ENCODE results near the gene CBX5.

Gene CBX5

GRCh38 chr12:54259194-54260011 is 20.5 kb downstream of the CBX5 start:
- peak overlapping the region; percentile 100 for H3K27ac Mint-ChIP-seq
- peak; percentile 79 for DNase-seq
- peaks cover 32% of the 10 kb centered on the region for H3K36me3 Mint-ChIP-seq (ENCODE audit: low read depth)
- H3K27me3 Mint-ChIP-seq (ENCODE audit: low read depth, poor library complexity): no peaks in the 10 kb centered on the region
- no peaks in the 10 kb centered on the region for H3K9me3 Mint-ChIP-seq
- no peak for TF ChIP-seq CTCF (IDR thresholded peaks at IDR 0.05)
- peaks cover 80% of the 10 kb centered on the region for H3K4me1 Mint-ChIP-seq
- H3K4me3 Mint-ChIP-seq: peak overlapping the region; percentile 81

GRCh38 chr12:54258201-54258681 is 21.7 kb downstream of the CBX5 start:
- H3K27me3 Mint-ChIP-seq (ENCODE audit: low read depth, poor library complexity): no peaks in the 10 kb centered on the region
- no peak for DNase-seq
- H3K4me1 Mint-ChIP-seq: peaks cover 73% of the 10 kb centered on the region
- peak overlapping the region; percentile 100 for H3K27ac Mint-ChIP-seq
- H3K9me3 Mint-ChIP-seq: no peaks in the 10 kb centered on the region
- TF ChIP-seq CTCF (IDR thresholded peaks at IDR 0.05): no peak
- H3K36me3 Mint-ChIP-seq (ENCODE audit: low read depth): peaks cover 39% of the 10 kb centered on the region
- peak overlapping the region; percentile 81 for H3K4me3 Mint-ChIP-seq

- no peak for DNase-seq
- peak overlapping the region; percentile 81 for H3K4me3 Mint-ChIP-seq
- peaks cover 47% of the 10 kb centered on the region for H3K36me3 Mint-ChIP-seq (ENCODE audit: low read depth)
- peaks cover 64% of the 10 kb centered on the region for H3K4me1 Mint-ChIP-seq
- TF ChIP-seq CTCF (IDR thresholded peaks at IDR 0.05): no peak
- peak overlapping the region; percentile 95 for H3K27ac Mint-ChIP-seq
- no peaks in the 10 kb centered on the region for H3K27me3 Mint-ChIP-seq (ENCODE audit: low read depth, poor library complexity)
- H3K9me3 Mint-ChIP-seq: no peaks in the 10 kb centered on the region
These were observed 22.6 kb downstream of the CBX5 start for GRCh38 chr12:54257332-54257731.

GRCh38 chr12:54253240-54253639 is 26.7 kb downstream of the CBX5 start:
- Mint-ChIP-seq H3K9me3 (no peaks in the 10 kb centered on the region), H3K27ac (no peak overlapping the region), H3K36me3 (ENCODE audit: low read depth) (peaks cover 81% of the 10 kb centered on the region), H3K4me3 (no peak overlapping the region), H3K4me1 (peaks cover 40% of the 10 kb centered on the region), H3K27me3 (ENCODE audit: low read depth, poor library complexity) (no peaks in the 10 kb centered on the region)
- no peak for TF ChIP-seq CTCF (IDR thresholded peaks at IDR 0.05)
- DNase-seq: no peak

- no peaks in the 10 kb centered on the region for H3K9me3 Mint-ChIP-seq
- peaks cover 25% of the 10 kb centered on the region for H3K4me1 Mint-ChIP-seq
- peaks cover 3% of the 10 kb centered on the region for H3K27me3 Mint-ChIP-seq (ENCODE audit: low read depth, poor library complexity)
- H3K27ac Mint-ChIP-seq: peak overlapping the region; percentile 39
- peaks cover 83% of the 10 kb centered on the region for H3K36me3 Mint-ChIP-seq (ENCODE audit: low read depth)
- peak; percentile 46 for TF ChIP-seq CTCF (IDR thresholded peaks at IDR 0.05)
- DNase-seq: no peak
- no peak overlapping the region for H3K4me3 Mint-ChIP-seq
These were observed 28.1 kb downstream of the CBX5 start for GRCh38 chr12:54251667-54252284.
